IPS DF 4.7 (cell line): ENCODE measurements around the gene PTK6.
"Not testable (repeated sequence)": the region's sequence is repeated elsewhere in the genome, so short reads cannot be mapped to it uniquely, and the experiment has no call there.

Experiments
- DNase-seq: peaks from one replicate; pipeline ENCODE4 v3.0.0-alpha.2; 2013; ENCODE audit warnings: low spot score; ENCODE audit errors: extremely low read depth

PTK6 gene

DNA sequence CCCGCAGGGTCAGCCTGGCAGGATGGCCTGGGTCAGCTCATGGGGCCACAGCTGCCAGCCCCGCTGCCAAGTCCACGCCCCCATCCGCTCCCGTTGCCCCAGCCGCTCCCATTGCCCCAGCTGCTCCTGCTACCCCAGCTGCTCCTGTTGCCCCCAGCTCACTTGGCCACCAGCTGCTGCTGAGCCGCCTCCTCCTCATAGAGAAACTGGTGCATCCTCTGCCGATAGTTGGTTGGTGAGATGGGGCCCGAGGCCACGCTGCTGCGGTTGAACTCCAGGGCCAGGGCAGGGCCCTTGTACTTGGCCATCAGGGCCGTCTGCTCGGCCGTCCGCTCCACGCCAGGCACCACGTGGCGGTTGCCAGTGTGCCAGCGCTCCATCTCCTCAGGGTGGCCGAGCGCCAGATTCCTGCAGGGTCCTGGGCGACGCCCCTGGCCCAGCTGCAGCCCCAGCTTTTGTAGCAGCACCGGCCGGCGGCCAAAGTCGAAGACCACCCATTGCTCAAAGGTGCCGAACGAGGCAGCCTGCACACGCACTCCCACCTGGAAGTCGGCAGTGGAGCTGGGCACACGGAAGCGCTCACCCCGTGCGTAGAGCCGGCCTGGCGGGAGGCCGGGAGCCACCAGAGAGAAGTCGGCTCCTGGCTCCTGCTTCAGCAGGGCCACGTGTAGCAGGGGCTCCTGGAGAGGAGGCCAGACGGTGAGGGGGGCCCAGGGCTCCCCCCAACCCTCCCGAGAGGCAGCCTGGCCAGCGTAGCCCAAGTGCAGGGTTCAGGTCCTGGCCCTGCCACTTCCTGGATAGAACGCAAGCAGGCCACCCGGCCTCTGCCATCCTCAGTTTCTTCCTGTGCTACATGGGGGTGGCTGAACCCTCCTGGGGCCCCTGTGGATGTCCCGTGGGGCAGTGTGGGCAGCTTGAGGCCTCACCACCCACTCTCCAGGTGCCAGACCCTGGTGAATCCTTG lies 32.1 kb upstream of the PTK6 start:
- DNase-seq = no peak

DNA sequence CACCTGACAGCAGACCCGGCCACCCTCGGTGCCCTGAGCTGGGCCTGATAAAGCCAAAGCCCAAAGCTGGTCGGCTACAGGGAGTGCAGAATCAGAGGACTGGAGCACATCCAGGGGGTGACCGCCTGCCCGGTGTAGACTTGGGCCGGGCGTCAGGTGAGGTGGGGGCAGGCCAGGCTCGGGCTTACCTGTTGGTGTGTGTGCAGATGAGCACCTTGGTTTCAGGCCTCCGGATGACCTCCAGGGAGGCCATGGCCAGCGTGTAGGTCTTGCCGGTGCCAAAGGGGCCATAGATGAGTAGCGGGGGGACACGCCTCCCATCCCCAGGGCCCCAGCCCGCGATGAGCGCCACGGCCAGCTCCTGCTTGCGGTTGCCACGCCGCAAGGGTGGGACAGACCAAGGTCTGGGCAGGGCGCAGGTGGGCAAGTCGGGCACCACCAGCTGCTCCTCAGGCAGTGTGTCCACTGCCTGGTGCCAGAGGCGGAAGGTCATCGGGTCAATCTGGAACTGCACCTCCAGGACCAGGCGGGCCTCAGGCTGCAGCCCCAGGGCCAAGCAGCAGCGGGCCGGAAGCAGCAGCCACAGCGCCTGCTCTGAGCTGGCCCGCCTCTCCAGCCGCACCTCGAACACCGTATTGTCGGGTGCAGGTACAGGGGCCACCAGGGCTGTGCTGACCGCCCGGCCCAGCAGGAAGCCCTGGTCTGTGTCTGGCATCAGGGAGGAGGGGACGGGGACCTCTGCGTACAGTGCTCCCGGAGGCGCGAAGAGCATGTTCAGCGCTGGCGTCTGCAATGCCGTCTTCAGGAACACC lies 31.2 kb upstream of the PTK6 start:
- no peak for DNase-seq

GRCh38 chr20:63567386-63568169 lies 30.4 kb upstream of the PTK6 start:
- no peak for DNase-seq

DNA sequence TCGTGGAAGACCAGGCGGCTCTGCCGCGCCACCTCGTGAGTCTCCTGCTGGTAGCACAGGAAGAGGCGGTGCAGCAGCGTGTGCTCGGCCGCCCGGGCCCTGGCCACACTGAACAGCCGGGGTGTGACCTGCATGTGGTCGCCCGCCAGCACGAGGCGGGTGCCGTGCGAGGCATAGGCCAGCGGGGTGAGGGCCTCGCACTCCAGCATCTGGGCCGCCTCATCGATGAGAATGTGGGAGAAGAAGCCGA lies 29.9 kb upstream of the PTK6 start:
- DNase-seq = no peak

DNA sequence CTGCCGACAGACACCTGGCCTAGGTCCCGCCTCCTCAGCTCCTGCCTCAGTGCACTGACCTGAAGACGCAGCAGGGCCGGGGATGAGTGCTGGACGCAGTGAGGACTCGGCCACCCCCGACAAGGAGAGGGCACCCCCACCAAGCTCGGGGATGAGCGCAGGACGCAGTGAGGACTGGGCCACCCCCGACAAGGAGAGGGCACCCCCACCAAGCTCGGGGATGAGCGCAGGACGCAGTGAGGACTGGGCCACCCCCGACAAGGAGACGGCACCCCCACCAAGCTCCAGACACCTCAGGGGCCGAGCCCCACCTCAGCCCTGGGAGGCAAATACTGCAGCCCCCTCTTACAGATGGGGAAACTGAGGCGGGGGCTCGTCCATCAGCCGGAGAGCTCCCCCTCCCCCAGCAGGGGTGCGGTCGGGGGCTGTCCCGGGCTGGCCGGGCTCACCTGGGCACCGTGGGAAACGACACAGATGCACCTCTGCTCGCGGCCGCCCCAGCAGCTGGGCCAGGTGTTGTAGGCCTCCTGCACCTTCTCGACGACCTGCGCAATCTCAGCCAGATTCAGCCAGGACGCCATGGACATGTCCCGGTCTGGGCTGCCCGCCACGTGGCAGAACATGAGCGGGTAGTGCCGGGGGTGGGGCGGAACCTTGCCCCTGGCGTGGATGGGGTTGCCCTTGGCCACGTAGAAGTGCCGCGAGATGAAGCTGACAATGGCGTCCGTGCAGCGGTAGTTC lies 29.4 kb upstream of the PTK6 start:
- DNase-seq = no peak

- DNase-seq = no peak
Observed at GRCh38 chr20:63565699-63566335, 28.6 kb upstream of the PTK6 start.

DNA sequence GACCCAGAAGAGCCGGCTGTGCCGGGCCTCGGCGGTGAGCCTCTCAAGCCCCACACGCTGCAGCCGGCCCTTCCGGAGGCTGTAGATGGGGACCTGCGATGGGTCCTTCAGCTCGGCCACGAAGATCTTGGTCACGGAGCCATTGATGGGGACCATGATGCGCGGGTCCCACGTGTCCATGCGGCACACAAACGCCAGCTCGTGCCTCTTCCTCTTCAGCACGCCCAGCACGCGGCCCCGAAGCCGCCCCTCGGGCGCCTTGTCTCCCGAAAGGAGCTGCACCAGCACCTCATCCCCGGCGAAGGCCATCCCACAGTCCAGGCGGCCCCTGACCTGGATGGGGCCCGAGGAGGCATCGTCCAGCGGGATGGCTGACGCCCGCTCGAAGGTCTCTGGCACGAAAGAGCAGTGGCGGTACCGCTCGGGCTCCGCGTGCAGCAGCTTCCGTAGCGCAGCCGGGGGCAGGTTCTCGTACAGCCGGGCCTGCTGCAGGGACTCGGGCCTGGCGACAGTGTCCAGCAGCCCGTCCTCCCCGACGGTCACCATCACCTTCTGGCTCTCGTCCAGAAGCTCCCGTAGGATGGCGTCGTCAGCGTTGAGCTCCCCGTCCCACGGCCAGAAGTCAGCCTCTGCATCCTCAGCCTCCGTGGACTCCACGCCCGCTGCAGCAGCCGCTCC lies 28.0 kb upstream of the PTK6 start:
- no peak for DNase-seq

DNA sequence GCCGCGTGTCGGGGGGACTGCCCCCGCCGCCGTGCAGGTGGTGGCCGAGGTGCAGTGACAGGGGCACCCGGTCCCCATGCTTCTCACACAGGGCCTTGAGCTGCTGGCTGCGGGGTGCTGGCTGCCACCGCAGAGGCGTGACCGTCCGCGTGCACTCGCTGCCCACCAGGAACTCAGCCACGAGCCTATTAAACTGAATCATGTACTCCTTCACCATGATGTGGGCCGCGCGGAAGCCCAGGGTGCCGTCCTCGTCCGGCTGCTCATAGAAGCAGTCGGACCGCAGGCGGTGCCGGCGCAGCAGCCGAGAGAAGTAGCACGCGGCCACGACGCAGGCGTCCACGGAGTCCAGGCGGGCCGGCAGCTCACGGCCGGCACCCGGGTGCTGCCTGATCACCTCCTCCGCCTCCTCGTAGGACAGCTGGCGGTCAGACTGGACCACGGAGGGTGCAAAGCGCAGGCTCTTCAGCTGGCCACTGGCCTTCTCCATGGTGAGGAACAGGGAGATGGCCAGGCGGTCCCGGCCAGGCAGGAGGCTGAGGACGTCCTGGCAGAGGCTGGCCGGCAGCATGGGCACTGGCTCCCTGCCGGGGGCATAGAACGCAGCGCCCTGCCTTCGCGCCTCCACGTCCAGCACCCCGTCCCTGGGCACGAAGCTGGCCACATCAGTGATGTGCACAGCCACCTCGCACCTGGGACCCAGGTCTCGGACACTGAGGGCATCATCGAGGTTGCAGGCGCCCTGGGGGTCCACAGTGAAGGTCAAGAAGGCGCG lies 27.0 kb upstream of the PTK6 start:
- DNase-seq = no peak

DNA sequence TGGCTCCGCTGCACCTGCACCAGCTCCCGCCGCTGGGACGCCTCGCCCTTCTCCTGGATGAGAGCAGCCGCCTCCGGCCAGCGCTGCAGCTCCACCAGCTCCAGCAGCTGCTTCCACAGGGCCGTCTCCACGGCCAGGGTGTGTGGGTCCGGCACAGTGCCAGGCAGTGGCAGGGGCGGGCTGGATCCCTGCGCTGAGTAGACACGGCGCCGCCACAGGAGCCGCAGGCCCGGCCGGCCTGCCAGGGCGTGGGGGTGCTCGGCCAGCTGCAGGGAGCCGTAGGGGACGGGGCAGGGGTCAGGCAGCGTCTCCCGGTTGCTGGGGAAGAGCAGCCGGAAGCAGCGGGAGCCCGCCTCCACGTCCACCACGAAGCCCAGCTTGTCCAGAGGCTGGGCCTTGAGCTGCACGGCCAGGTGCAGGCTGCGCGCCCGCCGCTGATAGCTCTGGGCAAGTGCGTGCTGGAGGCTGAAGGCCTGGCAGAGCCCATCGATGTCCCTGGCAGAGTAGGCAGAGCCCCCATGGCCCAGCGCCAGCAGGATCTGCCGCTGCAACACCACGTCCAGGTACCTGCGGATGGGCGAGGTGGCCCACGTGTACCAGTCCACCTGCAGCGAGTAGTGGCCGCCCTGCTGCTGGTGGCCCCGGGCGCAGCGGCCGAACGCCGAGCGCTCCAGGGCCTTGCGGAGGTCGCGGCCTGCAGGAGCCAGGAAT lies 26.2 kb upstream of the PTK6 start:
- no peak for DNase-seq

- no peak for DNase-seq
Observed at GRCh38 chr20:63562461-63563224, 25.5 kb upstream of the PTK6 start.

DNA sequence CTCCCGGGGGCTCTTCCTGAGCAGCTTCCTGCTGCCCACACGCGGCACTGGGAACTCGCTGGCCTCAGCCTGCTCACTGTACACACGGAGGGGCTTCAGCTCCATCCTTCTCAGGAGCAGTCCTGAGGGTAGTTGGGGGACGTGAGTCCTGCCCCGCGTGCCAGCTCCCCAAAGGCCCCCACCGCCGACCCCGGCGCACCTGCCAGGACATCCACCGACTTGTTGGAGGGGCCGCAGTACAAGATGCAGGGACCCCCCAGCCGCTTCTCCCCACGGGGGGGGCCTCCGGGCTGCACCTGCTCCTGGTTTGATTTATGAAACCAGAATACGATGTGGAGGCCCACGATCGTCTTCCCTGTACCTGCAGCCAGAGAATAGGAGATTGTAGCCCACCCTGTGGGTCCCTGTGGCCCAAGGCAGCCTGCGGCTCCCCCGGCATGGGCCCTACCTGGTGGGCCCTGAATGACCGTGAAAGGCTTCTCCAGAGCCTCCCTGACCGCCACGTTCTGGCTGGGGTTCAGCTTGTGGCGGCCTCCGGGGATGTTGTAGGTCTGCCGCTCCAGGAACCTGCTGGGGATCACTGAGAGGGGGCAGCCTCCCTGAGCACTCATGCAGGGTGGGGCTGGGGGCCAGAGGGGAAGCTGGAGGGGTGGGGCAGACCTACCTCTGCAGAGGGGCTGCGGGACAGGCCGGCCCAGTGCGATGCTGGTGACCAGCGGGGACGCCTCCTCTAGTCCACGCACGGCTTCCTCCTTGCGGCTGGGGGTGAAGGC lies 24.6 kb upstream of the PTK6 start:
- no peak for DNase-seq

GRCh38 chr20:63560856-63561609 lies 23.9 kb upstream of the PTK6 start:
- DNase-seq = no peak

GRCh38 chr20:63560333-63560805 lies 23.2 kb upstream of the PTK6 start:
- DNase-seq = no peak

GRCh38 chr20:63559485-63560332 lies 22.5 kb upstream of the PTK6 start:
- not testable (repeated sequence) for DNase-seq

DNA sequence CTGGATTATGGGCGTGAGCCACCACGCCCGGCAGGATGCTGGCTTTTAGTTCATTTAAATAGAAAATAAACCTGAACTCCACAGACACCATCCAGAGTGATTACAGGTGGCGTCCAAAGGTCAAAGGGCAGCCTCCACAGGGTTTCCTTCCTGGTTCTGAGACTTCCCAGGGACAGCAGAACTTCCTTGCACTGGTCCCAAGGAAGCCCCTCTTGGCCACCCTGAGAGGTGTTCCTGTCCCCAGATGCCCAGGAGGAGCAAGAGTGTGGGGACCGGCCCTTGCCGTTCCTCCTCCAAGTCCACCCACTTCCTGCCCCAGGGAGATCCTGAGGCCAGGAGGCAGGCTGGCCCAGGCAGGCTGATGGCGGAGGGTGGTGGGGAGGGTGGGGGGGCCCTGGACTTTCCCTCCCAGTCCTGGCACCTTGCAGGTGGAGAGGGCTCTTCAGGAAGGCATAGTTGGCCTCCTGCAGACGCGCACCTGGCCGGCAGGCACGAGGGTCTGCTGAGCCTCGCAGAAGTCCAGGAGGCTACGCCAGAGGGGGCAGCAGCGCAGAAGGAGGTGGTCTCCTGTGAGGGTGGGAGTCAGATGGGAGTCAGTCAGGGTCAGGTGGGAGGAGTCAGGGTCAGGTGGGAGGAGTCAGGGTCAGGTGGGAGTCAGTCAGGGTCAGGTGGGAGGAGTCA lies 21.8 kb upstream of the PTK6 start:
- no peak for DNase-seq
